Measurements from ENCODE around the gene PHOSPHO2.

DNA sequence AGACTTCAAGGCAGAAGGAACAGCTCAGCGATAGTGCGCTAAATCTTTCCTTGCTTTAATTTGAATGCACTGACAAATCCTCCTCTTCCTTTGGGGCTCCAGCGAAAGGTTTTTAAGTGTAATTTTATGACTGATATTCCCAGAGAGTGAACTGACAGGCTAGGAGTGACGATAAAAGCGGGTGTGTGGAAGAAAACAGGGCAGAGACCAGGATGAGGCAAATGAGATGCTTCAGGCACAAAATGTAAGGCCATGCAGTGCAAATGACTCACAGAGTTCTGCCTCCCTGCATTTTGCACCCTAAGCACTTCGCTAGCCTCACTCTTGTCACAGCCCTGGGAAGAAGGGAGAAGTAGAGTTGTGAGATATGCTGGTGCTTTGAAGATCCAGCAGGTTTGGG, 54.0 kb downstream of the PHOSPHO2 start:
- TF ChIP-seq, protein P1, sequence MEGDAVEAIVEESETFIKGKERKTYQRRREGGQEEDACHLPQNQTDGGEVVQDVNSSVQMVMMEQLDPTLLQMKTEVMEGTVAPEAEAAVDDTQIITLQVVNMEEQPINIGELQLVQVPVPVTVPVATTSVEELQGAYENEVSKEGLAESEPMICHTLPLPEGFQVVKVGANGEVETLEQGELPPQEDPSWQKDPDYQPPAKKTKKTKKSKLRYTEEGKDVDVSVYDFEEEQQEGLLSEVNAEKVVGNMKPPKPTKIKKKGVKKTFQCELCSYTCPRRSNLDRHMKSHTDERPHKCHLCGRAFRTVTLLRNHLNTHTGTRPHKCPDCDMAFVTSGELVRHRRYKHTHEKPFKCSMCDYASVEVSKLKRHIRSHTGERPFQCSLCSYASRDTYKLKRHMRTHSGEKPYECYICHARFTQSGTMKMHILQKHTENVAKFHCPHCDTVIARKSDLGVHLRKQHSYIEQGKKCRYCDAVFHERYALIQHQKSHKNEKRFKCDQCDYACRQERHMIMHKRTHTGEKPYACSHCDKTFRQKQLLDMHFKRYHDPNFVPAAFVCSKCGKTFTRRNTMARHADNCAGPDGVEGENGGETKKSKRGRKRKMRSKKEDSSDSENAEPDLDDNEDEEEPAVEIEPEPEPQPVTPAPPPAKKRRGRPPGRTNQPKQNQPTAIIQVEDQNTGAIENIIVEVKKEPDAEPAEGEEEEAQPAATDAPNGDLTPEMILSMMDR (IDR thresholded peaks at IDR 0.05): no peak
- no peak for TF ChIP-seq POLR2AphosphoS5 (IDR thresholded peaks at IDR 0.05)
- no peak for TF ChIP-seq POLR2A (IDR thresholded peaks at IDR 0.05)
